Measurements from ENCODE around the gene SCAMP3. TPM values are rescaled to one million over a fixed set of nuclear protein-coding genes. Genes with fewer than 3 reads are reported as not detected.

SCAMP3 gene
- total RNA-seq, 1 donor from 2014 or later: 69.7 TPM

- no peak for DNase-seq (ENCODE audit: low spot score)
Observed at GRCh38 chr1:155286544-155286943, 24.4 kb upstream of the SCAMP3 start.

- DNase-seq (ENCODE audit: low spot score): no peak
Observed at GRCh38 chr1:155285631-155286044, 23.5 kb upstream of the SCAMP3 start.

- DNase-seq (ENCODE audit: low spot score): no peak
Observed at GRCh38 chr1:155285063-155285462, 22.9 kb upstream of the SCAMP3 start.

- DNase-seq (ENCODE audit: low spot score): no peak
Observed at GRCh38 chr1:155284476-155284875, 22.3 kb upstream of the SCAMP3 start.

GRCh38 chr1:155282488-155283091 is 20.4 kb upstream of the SCAMP3 start:
- no peak for DNase-seq (ENCODE audit: low spot score)

GRCh38 chr1:155279268-155279667 is 17.1 kb upstream of the SCAMP3 start:
- no peak for DNase-seq (ENCODE audit: low spot score)

GRCh38 chr1:155278689-155279160 is 16.6 kb upstream of the SCAMP3 start:
- no peak for DNase-seq (ENCODE audit: low spot score)

- no peak for DNase-seq (ENCODE audit: low spot score)
Observed at GRCh38 chr1:155277902-155278688, 15.9 kb upstream of the SCAMP3 start.

- DNase-seq (ENCODE audit: low spot score): peak; percentile 98
Observed at GRCh38 chr1:155277070-155277901, 15.1 kb upstream of the SCAMP3 start, which contains the start of gene HCN3. Gene HCN3, plus strand, starts transcription at chr1:155277463. Its CDS starts 128 bp downstream, at chr1:155277591.

GRCh38 chr1:155273343-155274245 is 11.4 kb upstream of the SCAMP3 start, which contains the start of gene CLK2:
Gene CLK2, minus strand, starts transcription at chr1:155273504. Its CDS starts 2,527 bp downstream, at chr1:155270977.
- peak; percentile 99 for DNase-seq (ENCODE audit: low spot score)

GRCh38 chr1:155272466-155273342 is 10.5 kb upstream of the SCAMP3 start:
- peak; percentile 92 for DNase-seq (ENCODE audit: low spot score)

- DNase-seq (ENCODE audit: low spot score): no peak
Observed at GRCh38 chr1:155269381-155269780, 7.2 kb upstream of the SCAMP3 start.

- no peak for DNase-seq (ENCODE audit: low spot score)
Observed at GRCh38 chr1:155268630-155269029, 6.5 kb upstream of the SCAMP3 start.

- no peak for DNase-seq (ENCODE audit: low spot score)
Observed at GRCh38 chr1:155267373-155267772, 5.2 kb upstream of the SCAMP3 start.

- DNase-seq (ENCODE audit: low spot score): no peak
Observed at GRCh38 chr1:155266553-155266952, 4.4 kb upstream of the SCAMP3 start.

- no peak for DNase-seq (ENCODE audit: low spot score)
Observed at GRCh38 chr1:155263067-155263466, 907 bp upstream of the SCAMP3 start.

- DNase-seq (ENCODE audit: low spot score): no peak
Observed at GRCh38 chr1:155261493-155261851, 688 bp downstream of the SCAMP3 start.

GRCh38 chr1:155260276-155260675 is 1.9 kb downstream of the SCAMP3 start:
- no peak for DNase-seq (ENCODE audit: low spot score)

- no peak for DNase-seq (ENCODE audit: low spot score)
Observed at GRCh38 chr1:155256058-155256852, 5.9 kb downstream of the SCAMP3 start.
